Progenitor cell of endocrine pancreas (in vitro differentiated cells): ENCODE measurements around the gene SOX6. TPM values are rescaled to one million over a fixed set of nuclear protein-coding genes. Genes with fewer than 3 reads are reported as not detected.
"Not testable (repeated sequence)": the region's sequence is repeated elsewhere in the genome, so short reads cannot be mapped to it uniquely, and the experiment has no call there.

ENCODE experiments used
- DNase-seq: peaks from one replicate; pipeline ENCODE4 v3.0.0; 2021; ENCODE audit warnings: low spot score; ENCODE audit not compliant: unreplicated experiment
- H3K27ac Mint-ChIP-seq: 2 replicates; pipeline ENCODE4 v1.8.0; 2021; ENCODE audit warnings: mild to moderate bottlenecking, moderate library complexity, mixed read lengths
- H3K27me3 Mint-ChIP-seq: 2 replicates; pipeline ENCODE4 v1.8.0; 2021; ENCODE audit warnings: mixed read lengths
- H3K36me3 Mint-ChIP-seq: 2 replicates; pipeline ENCODE4 v1.8.0; 2022; ENCODE audit warnings: mixed read lengths; ENCODE audit not compliant: insufficient read depth
- H3K4me1 Mint-ChIP-seq: 2 replicates; pipeline ENCODE4 v1.8.0; 2021; ENCODE audit warnings: low read depth, mixed read lengths
- H3K4me3 Mint-ChIP-seq: 2 replicates; pipeline ENCODE4 v1.8.0; 2021; ENCODE audit warnings: low read depth, mild to moderate bottlenecking, moderate library complexity, mixed read lengths
- H3K9me3 Mint-ChIP-seq: 2 replicates; pipeline ENCODE4 v1.8.0; 2021; ENCODE audit warnings: low read depth, mixed read lengths
- total RNA-seq: library from RNA; stranded (reverse); gene quantifications from 2 replicates; pipeline ENCODE4 v1.2.1, GENCODE V29; 2021
- TF ChIP-seq, protein P1 (sequence below): fragments of 200-600 bp; sonication (generic); IDR thresholded peaks from one replicate; pipeline ENCODE4 v1.5.0; 2021; ENCODE audit warnings: antibody characterized with exemption, mild to moderate bottlenecking; ENCODE audit not compliant: unreplicated experiment

SOX6 gene
- total RNA-seq, 1 donor from 2014 or later, result 34.9 TPM

DNA sequence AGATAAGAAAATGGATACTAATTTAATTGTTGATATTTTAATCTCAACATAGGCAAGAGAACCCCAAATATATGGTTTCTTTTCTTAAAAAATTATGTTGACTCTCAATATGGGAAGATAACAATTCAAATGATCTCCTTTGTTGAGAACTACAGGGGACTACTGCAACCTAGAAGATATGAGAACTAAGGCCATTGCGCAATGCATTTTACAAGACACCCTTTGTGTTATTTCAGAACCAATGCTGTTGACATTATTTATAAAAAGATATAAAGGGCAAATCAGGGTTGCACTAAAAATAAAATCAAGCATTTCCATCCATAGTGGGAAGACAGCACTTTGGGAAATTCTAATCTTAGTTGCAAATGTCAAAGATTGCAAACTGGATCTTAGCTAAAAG is 322.3 kb downstream of the SOX6 start:
- H3K9me3 Mint-ChIP-seq, result no peaks in the 10 kb centered on the region

DNA sequence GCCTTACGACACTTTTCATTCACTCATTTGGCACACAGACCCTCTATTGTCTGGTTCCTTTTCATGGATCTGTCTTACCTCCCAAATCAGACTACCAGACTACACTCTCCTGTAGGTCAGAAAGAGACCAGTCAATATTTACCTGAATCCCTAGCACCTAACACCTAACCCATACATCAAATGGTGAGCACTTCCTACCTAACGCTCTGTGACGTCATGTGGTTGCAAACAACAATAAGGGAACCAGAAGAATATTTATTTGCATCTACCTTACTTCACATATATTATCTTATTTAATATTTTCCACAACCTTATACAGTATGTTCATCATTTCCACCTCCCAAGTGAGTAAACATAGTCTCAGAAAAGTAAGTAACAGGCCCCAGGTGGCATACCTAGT is 323.4 kb downstream of the SOX6 start:
- Mint-ChIP-seq H3K4me1 (peaks cover 6% of the 10 kb centered on the region), H3K9me3 (no peaks in the 10 kb centered on the region), H3K4me3 (no peak overlapping the region), H3K27me3 (peaks cover 3% of the 10 kb centered on the region), H3K36me3 (no peaks in the 10 kb centered on the region), H3K27ac (no peak overlapping the region)
- no peak for DNase-seq
- TF ChIP-seq, protein P1, sequence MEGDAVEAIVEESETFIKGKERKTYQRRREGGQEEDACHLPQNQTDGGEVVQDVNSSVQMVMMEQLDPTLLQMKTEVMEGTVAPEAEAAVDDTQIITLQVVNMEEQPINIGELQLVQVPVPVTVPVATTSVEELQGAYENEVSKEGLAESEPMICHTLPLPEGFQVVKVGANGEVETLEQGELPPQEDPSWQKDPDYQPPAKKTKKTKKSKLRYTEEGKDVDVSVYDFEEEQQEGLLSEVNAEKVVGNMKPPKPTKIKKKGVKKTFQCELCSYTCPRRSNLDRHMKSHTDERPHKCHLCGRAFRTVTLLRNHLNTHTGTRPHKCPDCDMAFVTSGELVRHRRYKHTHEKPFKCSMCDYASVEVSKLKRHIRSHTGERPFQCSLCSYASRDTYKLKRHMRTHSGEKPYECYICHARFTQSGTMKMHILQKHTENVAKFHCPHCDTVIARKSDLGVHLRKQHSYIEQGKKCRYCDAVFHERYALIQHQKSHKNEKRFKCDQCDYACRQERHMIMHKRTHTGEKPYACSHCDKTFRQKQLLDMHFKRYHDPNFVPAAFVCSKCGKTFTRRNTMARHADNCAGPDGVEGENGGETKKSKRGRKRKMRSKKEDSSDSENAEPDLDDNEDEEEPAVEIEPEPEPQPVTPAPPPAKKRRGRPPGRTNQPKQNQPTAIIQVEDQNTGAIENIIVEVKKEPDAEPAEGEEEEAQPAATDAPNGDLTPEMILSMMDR, result no peak

More for the DNA sequence above, 322.3 kb downstream of the SOX6 start:
- TF ChIP-seq, protein P1, result no peak
- Mint-ChIP-seq H3K27me3 (peaks cover 3% of the 10 kb centered on the region), H3K4me1 (peaks cover 6% of the 10 kb centered on the region), H3K27ac (no peak overlapping the region), H3K4me3 (no peak overlapping the region), H3K36me3 (no peaks in the 10 kb centered on the region)
- DNase-seq, result no peak

DNA sequence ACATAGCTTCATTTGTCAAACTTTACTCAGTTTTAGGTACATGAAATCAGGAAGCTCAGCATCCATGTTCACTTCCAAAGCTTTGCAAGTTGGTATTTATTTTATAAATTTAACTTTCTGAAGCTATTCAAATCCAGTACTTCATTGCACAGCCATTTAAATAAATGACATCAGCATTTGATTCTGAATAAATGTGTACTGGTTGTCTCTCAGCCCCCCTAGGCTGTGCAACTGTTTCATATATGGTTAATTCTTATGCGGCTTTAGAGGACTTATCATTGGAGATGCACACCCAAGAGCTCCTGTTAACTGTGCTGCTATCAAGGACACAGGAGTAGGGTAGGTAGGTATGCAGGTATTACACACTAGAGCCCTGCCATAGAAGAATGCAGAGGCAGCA is 325.1 kb downstream of the SOX6 start:
- no peak for DNase-seq
- Mint-ChIP-seq H3K4me3 (no peak overlapping the region), H3K9me3 (no peaks in the 10 kb centered on the region), H3K4me1 (peaks cover 10% of the 10 kb centered on the region), H3K36me3 (no peaks in the 10 kb centered on the region), H3K27me3 (peaks cover 3% of the 10 kb centered on the region), H3K27ac (no peak overlapping the region)
- TF ChIP-seq, protein P1, result no peak

DNA sequence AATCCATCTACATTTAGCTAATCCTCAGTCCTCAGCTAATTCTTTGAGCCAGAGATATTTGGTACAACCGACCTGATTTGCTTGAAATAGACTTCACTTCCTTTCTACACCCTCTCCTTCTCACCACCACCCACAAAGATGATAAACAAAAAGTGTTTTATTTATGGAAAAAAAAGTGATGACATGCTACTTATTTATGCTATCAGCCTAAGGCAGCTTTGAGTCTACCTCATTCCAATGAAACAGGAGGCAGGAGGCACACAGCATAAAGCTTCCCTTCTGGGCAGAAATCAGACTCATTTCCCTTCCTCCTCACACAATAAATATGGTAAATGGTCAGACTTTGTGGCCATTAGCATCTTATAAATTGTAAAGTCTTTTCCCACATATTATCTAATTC is 325.7 kb downstream of the SOX6 start:
- H3K36me3 Mint-ChIP-seq, result no peaks in the 10 kb centered on the region
- TF ChIP-seq, protein P1, result no peak

DNA sequence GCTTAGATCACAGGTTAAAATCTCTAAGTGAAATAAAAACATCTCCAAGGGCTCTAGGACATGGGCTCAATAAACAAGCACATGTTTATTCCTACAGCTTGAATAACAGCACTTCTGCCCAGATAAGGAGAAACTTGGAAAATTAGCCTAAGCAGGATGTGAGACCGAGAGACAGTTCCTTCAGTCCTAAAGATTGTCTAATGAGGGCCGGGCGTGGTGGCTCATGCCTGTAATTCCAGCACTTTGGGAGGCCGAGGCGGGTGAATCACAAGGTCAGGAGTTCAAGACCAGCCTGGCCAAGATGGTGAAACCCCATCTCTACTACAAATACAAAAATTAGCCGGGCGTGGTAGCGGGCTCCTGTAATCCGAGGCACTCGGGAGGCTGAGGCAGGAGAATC is 327.2 kb downstream of the SOX6 start:
- H3K27me3 Mint-ChIP-seq, H3K9me3 Mint-ChIP-seq, H3K36me3 Mint-ChIP-seq, DNase-seq, H3K4me3 Mint-ChIP-seq, H3K27ac Mint-ChIP-seq: not testable (repeated sequence)
- H3K4me1 Mint-ChIP-seq, result peaks cover 12% of the 10 kb centered on the region

More for the DNA sequence above, 325.7 kb downstream of the SOX6 start:
- H3K27me3 Mint-ChIP-seq, result peaks cover 3% of the 10 kb centered on the region
- no peak for DNase-seq
- H3K4me1 Mint-ChIP-seq, result peaks cover 12% of the 10 kb centered on the region
- H3K4me3 Mint-ChIP-seq, result no peak overlapping the region
- no peak overlapping the region for H3K27ac Mint-ChIP-seq
- H3K9me3 Mint-ChIP-seq, result no peaks in the 10 kb centered on the region

DNA sequence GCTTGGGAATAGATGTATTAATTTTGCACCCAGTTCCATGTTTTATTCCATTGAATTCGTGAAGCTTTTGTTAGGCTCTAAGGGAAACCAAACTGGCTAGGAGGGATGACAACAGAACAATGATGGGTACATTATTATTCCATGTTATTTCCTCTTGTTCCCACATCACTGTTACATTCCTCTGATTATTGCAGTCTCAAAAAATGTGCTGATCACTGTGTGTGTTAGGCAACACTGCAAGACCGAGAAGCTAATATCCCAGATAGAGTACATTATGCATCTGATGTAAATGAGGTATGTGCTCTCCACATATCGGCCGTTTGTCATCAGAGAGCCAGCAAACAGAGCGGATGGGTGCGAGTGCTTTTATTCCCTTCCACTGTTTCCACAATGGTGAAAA is 327.9 kb downstream of the SOX6 start:
- H3K27me3 Mint-ChIP-seq, result peaks cover 3% of the 10 kb centered on the region

More for the DNA sequence above, 327.9 kb downstream of the SOX6 start:
- no peak overlapping the region for H3K4me3 Mint-ChIP-seq
- DNase-seq, result no peak
- TF ChIP-seq, protein P1, result no peak
- H3K27ac Mint-ChIP-seq, result no peak overlapping the region
- H3K9me3 Mint-ChIP-seq, result no peaks in the 10 kb centered on the region
- H3K4me1 Mint-ChIP-seq, result peaks cover 12% of the 10 kb centered on the region
- no peaks in the 10 kb centered on the region for H3K36me3 Mint-ChIP-seq
